A172 (cell line): ENCODE measurements around the gene COX7A2L. TPM values are rescaled to one million over a fixed set of nuclear protein-coding genes. Genes with fewer than 3 reads are reported as not detected.
A peak's percentile ranks its signal among the peaks of the same experiment; 100 is the strongest.

ENCODE experiments used
- DNase-seq: peaks from one replicate; pipeline ENCODE4 v3.0.0-alpha.2; 2015; ENCODE audit warnings: low spot score
- total RNA-seq: library from RNA; depleted of rRNA; stranded (reverse); fragments of >200 nt; shearing (Covaris generic); gene quantifications from 2 replicates; pipeline ENCODE4 v1.2.3, GENCODE V29; 2014; rRNA removed

Gene COX7A2L
- total RNA-seq, 1 experiment from 2014 or later = 315 TPM

DNA sequence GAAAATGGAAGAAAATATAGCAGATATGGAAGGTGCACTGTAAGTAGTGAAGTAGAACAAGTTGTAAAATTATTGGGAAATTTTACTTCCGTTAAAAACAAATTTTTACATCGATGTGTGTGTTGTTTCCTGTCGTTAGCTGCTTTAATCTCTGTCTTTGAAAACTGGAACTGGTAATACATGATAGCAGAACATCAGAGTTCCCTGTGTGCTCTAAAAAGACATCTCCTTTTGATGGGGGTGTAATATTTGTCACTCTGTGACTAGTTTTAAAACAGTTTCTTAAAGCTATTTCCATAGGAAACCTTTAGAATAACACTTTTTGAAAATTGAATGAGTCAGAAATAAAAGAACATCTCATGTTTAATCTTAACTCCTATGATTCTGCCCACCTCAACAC is 43.5 kb downstream of the COX7A2L start:
- DNase-seq = no peak

GRCh38 chr2:42316910-42317309 is 44.1 kb downstream of the COX7A2L start:
- no peak for DNase-seq

DNA sequence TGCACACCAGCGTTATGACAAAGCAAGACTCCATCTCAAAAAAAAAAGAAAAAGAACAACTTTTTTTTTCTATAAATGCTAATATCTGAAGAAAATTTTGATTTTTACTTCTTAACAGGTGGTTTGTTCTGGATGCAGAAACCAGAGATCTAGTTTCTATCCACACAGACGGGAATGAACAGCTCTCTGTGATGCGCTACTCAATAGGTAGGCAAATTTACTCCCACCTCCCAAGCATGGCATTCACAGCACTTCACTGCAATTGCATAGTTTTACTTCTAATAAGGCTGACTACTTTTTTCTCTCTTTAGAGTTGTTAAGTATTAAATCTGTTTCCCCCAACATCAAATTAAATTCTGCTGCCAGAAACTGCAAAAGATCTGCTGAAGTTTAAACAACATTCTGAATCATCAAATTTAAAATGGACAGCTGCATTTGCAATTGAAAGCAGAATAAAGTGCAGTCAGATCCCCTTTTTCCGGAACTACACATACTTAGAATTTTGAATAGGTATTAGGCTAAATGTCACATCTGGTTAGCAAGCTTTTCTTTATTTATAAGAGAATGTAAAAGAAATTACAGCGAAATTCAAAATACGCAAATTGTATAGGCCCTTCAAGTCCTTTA is 45.1 kb downstream of the COX7A2L start:
- no peak for DNase-seq

DNA sequence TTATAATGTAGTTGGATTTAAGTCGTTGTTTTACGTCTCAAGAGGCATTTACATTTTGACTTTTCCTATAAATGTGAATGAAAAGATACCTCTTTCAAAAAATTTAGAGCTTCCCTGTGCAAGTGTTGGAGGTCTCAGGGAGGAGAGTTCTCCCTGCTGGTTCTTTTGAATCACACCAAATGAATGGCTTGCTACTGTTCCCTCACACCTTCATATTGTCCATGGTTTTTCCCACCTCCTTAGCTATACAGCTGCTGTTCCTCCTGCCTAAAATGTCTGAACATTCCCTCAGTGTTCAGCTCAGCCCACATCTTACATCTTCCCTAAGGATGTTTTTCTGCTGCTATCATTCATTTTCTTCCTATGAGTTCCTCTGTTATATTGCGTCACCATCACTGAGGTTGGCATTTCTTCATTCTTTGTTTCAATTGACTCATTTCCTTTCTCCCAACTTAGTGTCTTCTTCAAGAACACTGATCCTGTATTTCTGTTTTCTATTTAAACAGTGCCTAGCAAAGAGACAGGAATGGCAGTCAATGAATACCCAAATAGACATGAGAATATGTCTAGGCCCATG is 46.0 kb downstream of the COX7A2L start:
- peak; percentile 73 for DNase-seq

DNA sequence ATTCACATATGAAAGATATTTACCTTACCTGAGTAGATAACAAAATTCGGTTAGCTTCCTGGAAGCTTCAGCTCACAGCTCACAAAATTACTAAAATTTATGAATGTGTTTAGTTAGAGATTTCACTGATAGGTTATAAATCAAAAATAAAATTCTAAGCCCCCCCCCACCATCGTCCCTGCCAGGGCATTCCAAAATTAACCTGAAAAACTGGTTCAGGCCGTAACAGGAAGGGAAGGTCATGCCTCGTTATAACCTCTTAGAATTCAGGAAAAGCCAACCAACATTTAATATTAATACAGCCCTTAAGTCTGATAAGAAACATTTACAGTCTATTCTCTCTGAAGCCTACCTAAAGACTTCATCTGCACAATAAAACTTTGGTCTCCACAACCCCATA is 48.9 kb downstream of the COX7A2L start:
- no peak for DNase-seq

- no peak for DNase-seq
These were observed 51.0 kb downstream of the COX7A2L start for GRCh38 chr2:42310007-42310515.

DNA sequence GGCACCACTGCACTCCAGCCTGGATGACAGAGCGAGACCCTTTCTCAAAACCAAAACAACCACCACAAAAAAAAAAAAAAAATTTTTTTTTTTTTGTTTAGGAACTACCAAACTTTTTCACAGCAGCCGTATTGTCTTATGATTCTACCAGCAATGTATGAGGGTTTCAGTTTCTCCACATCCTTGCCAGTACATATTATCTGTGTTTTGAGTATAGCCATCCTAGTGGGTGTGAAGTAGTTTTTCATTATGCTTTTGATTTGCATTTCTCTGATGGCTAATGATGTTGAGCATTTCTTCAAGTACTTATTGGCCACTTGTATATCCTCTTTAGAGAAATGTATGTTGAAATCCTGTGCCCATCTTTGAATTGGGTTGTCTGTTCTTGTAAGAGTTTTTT is 51.7 kb downstream of the COX7A2L start:
- DNase-seq = no peak

DNA sequence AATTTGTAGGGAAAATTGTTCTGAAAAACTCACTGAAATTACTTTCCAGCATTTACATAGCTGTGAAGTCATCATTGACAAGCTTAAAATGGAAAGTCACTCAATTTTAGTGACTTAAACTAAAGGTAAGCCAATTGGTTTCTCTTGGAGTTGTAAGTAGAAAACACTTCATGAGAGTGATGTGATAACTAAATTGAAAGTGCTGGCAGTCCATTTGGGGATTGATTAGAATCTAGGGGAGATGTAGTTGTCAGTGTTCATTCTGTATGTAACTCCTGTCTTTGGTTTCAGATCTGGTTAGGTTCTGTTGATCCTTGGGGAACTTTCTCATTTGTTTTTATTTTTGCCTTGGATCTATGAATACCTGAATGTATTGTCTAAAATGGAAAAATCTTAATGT is 53.8 kb downstream of the COX7A2L start:
- no peak for DNase-seq

GRCh38 chr2:42304059-42304713 is 56.8 kb downstream of the COX7A2L start:
- DNase-seq = no peak

- no peak for DNase-seq
These were observed 57.8 kb downstream of the COX7A2L start for GRCh38 chr2:42303252-42303651.

DNA sequence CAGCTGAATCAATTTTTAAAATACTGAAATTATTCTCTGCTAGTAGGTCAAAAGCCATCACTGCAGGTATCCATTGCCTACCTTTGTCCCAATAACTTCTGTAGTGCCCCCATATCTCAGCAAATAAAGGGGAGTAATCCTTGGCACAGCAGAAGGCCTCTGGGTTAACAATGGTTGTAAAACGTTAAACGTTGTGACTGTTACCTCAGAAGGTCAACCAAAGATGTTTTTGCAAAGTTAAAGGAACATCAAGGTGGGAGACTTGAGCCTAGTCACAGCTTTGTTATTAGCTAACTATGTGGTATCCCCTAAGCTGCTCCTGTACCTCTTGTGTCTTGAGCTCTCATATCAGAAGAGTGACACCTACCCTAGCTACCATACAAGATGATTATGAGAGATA is 60.5 kb downstream of the COX7A2L start:
- DNase-seq = no peak

Other genes with a start within 250 kb of the COX7A2L start
- 32.1 and 42.6 TPM in 2 replicates for gene EML4, start 191.9 kb downstream of the COX7A2L start, total RNA-seq
- 2.5 and 2.9 TPM in 2 replicates for gene KCNG3, start 132.8 kb upstream of the COX7A2L start, total RNA-seq
- gene MTA3, start 207.4 kb upstream of the COX7A2L start, total RNA-seq = 35.5 and 45.3 TPM in 2 replicates